ENCODE measurements around the gene SLC7A1. TPM values are rescaled to one million over a fixed set of nuclear protein-coding genes. Genes with fewer than 3 reads are reported as not detected.
A peak's percentile ranks its signal among the peaks of the same experiment; 100 is the strongest.

Gene SLC7A1
- total RNA-seq, 6 donors from 2014 or later = 2.1 to 38.0 (median 21.5) TPM

- Histone ChIP-seq H3K4me1 (no peaks in the 10 kb centered on the region), H3K27ac (no peak overlapping the region), H3K27me3 (no peaks in the 10 kb centered on the region), H3K9me3 (no peaks in the 10 kb centered on the region), H3K36me3 (no peaks in the 10 kb centered on the region), H3K4me3 (no peak overlapping the region)
- WGBS, 2 donors = 74 to 82% methylated on average over 6 of the region's 6 CpGs
- no peak for TF ChIP-seq POLR2AphosphoS5 (IDR thresholded peaks at IDR 0.05)
- no peak for TF ChIP-seq EP300 (IDR thresholded peaks at IDR 0.05)
- TF ChIP-seq CTCF (IDR thresholded peaks at IDR 0.05) = no peak
- no peak for TF ChIP-seq POLR2A (IDR thresholded peaks at IDR 0.05)
- DNase-seq (no peak), ATAC-seq (ENCODE audit: low FRiP score in 2 of 2) (no peak)
Measured at GRCh38 chr13:29563941-29564340, 31.5 kb downstream of the SLC7A1 start.

GRCh38 chr13:29562786-29563438, 32.6 kb downstream of the SLC7A1 start:
- ATAC-seq (ENCODE audit: low FRiP score in 2 of 2) (peak in 1 of 2 donors; percentile 26), DNase-seq (no peak)
- no peaks in the 10 kb centered on the region for H3K36me3 ChIP-seq
- H3K27me3 ChIP-seq = no peaks in the 10 kb centered on the region
- no peaks in the 10 kb centered on the region for H3K4me1 ChIP-seq
- TF ChIP-seq POLR2A (IDR thresholded peaks at IDR 0.05) (no peak), EP300 (IDR thresholded peaks at IDR 0.05) (no peak), POLR2AphosphoS5 (IDR thresholded peaks at IDR 0.05) (no peak), CTCF (IDR thresholded peaks at IDR 0.05) (no peak)
- no peak overlapping the region for H3K27ac ChIP-seq
- H3K9me3 ChIP-seq = no peaks in the 10 kb centered on the region
- H3K4me3 ChIP-seq = no peak overlapping the region
- WGBS, 2 donors = 93 to 98% methylated on average over 7 of the region's 7 CpGs

- TF ChIP-seq CTCF (IDR thresholded peaks at IDR 0.05) = no peak
- no peak overlapping the region for H3K27ac ChIP-seq
- ATAC-seq (ENCODE audit: low FRiP score in 2 of 2) = no peak
- H3K9me3 ChIP-seq = no peaks in the 10 kb centered on the region
- WGBS, 2 donors = 68 to 74% methylated on average over 6 of the region's 6 CpGs
- H3K4me1 ChIP-seq = no peaks in the 10 kb centered on the region
- H3K4me3 ChIP-seq = no peak overlapping the region
- no peaks in the 10 kb centered on the region for H3K36me3 ChIP-seq
- H3K27me3 ChIP-seq = no peaks in the 10 kb centered on the region
- no peak for DNase-seq
Measured at GRCh38 chr13:29561918-29562317, 33.6 kb downstream of the SLC7A1 start.

GRCh38 chr13:29556742-29557141, 38.7 kb downstream of the SLC7A1 start:
- ATAC-seq (ENCODE audit: low FRiP score in 2 of 2) (no peak), DNase-seq (no peak)
- Histone ChIP-seq H3K9me3 (no peaks in the 10 kb centered on the region), H3K27me3 (no peaks in the 10 kb centered on the region), H3K36me3 (peaks cover 0 to 7% (median 0%) of the 10 kb centered on the region in 4 donors), H3K4me3 (no peak overlapping the region), H3K27ac (no peak overlapping the region), H3K4me1 (no peaks in the 10 kb centered on the region)
- WGBS, 2 donors = 92 to 94% methylated on average over 3 of the region's 3 CpGs
- no peak for TF ChIP-seq POLR2AphosphoS5 (IDR thresholded peaks at IDR 0.05)
- no peak for TF ChIP-seq EP300 (IDR thresholded peaks at IDR 0.05)
- TF ChIP-seq POLR2A (IDR thresholded peaks at IDR 0.05) = no peak
- no peak for TF ChIP-seq CTCF (IDR thresholded peaks at IDR 0.05)

- TF ChIP-seq POLR2A (IDR thresholded peaks at IDR 0.05) = no peak
- TF ChIP-seq EP300 (IDR thresholded peaks at IDR 0.05) = no peak
- no peak for TF ChIP-seq CTCF (IDR thresholded peaks at IDR 0.05)
- TF ChIP-seq POLR2AphosphoS5 (IDR thresholded peaks at IDR 0.05) = no peak
- Histone ChIP-seq H3K27ac (no peak overlapping the region), H3K4me3 (no peak overlapping the region), H3K27me3 (no peaks in the 10 kb centered on the region), H3K36me3 (peaks cover 0 to 7% (median 1%) of the 10 kb centered on the region in 4 donors), H3K9me3 (no peaks in the 10 kb centered on the region), H3K4me1 (no peaks in the 10 kb centered on the region)
- DNase-seq (no peak), ATAC-seq (ENCODE audit: low FRiP score in 2 of 2) (no peak)
- 91 to 93% methylated on average over 5 to 6 of the region's 6 CpGs for WGBS, 2 donors
Measured at GRCh38 chr13:29551214-29551613, 44.3 kb downstream of the SLC7A1 start.

Data from upper lobe of left lung (tissue), 6 donors.